Common myeloid progenitor, CD34-positive (primary cell): ENCODE results near the gene CPM.

ENCODE experiments used
- CTCF ChIA-PET: fragments of 350-600 bp; sonication (Branson Sonifier 250); formaldehyde crosslinking; loops from one replicate; lab custom pipeline; 2021; ENCODE audit warnings: antibody characterized with exemption; lab: Charles Lee
- POLR2A ChIA-PET: fragments of 350-600 bp; sonication (Branson Sonifier 250); formaldehyde crosslinking; loops from one replicate; lab custom pipeline; 2021; ENCODE audit warnings: antibody characterized with exemption; lab: Charles Lee
- DNase-seq, 3 donors: peaks; one replicate each; pipeline versions ENCODE4 v3.0.0 to v3.0.0-alpha.2; 2013
- H3K27ac ChIP-seq, 2 experiments: 1 replicate in 1 of 2; 2 replicates in 1 of 2; pipeline ENCODE4 v1.7.0; 2013; ENCODE audit warnings: inconsistent platforms in 2 of 2, low read length in 2 of 2, mild to moderate bottlenecking in 2 of 2, low read depth in 1 of 2, moderate library complexity in 1 of 2; ENCODE audit not compliant: severe bottlenecking in 2 of 2, insufficient read depth in 1 of 2, poor library complexity in 1 of 2
- H3K27me3 ChIP-seq, 5 experiments: replicated peaks in 2 of 5; 1 replicate in 3 of 5; 2 replicates in 2 of 5; pipeline versions ENCODE4 v1.6.1 to v1.7.0; 2013; ENCODE audit warnings: low read length in 4 of 5, mild to moderate bottlenecking in 2 of 5, moderate library complexity in 2 of 5, inconsistent platforms in 1 of 5; ENCODE audit not compliant: insufficient read depth in 5 of 5, control insufficient read depth in 4 of 5
- H3K36me3 ChIP-seq, 4 experiments: 1 replicate in 2 of 4; 2 replicates in 2 of 4; pipeline versions ENCODE4 v1.6.1 to v1.7.0; 2013; ENCODE audit warnings: low read length in 3 of 4, control low read depth in 1 of 4, mild to moderate bottlenecking in 1 of 4; ENCODE audit not compliant: control insufficient read depth in 4 of 4, insufficient read depth in 4 of 4
- H3K4me1 ChIP-seq, 4 experiments: 1 replicate in 3 of 4; 2 replicates in 1 of 4; pipeline versions ENCODE4 v1.6.1 to v1.7.1; 2013; ENCODE audit warnings: low read length in 3 of 4, mild to moderate bottlenecking in 3 of 4, control low read depth in 1 of 4, inconsistent platforms in 1 of 4, moderate library complexity in 1 of 4; ENCODE audit not compliant: control insufficient read depth in 4 of 4, insufficient read depth in 4 of 4; ENCODE audit errors: control extremely low read depth in 1 of 4
- H3K4me3 ChIP-seq, 7 experiments: 1 replicate in 4 of 7; 2 replicates in 3 of 7; pipeline versions ENCODE4 v1.5.1 to v1.7.0; 2013; ENCODE audit warnings: mild to moderate bottlenecking in 7 of 7, low read length in 6 of 7, moderate library complexity in 6 of 7, inconsistent platforms in 2 of 7, low read depth in 2 of 7, control low read depth in 1 of 7; ENCODE audit not compliant: insufficient read depth in 4 of 7, control insufficient read depth in 1 of 7; ENCODE audit errors: extremely low read depth in 1 of 7
- H3K9me3 ChIP-seq, 5 experiments: 1 replicate in 4 of 5; 2 replicates in 1 of 5; pipeline versions ENCODE4 v1.6.1 to v1.7.1; 2013; ENCODE audit warnings: low read length in 4 of 5, mild to moderate bottlenecking in 2 of 5, inconsistent platforms in 1 of 5, low read depth in 1 of 5, moderate library complexity in 1 of 5; ENCODE audit not compliant: control insufficient read depth in 4 of 5, insufficient read depth in 2 of 5; ENCODE audit errors: control extremely low read depth in 1 of 5
- WGBS: methylation state at CpG from one replicate; pipeline ENCODE4 v1.1.5; 2013; ENCODE audit not compliant: insufficient coverage; 5-methylcytosine and 5-hydroxymethylcytosine counted together

CPM gene

DNA sequence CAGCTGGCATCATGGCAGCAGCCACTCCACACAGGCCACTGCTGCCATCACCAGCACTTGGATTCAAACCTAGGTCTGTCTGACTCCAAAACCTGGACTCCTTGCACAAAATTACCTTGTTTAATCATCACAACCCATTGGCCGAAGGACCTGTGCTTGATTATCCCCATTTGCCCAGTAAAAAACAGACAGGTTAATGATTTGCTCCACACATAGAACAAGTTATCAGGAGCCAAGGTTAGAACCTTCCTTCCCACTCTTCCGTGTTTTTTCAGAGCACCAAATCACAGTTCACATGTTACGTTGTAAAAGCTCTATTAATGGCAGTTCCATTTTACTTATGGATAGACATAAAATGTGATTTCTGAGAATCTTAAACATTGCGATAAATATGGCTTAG lies 23.5 kb upstream of the CPM start:
- Histone ChIP-seq H3K4me1 (no peaks in the 10 kb centered on the region), H3K27ac (no peak overlapping the region), H3K36me3 (no peaks in the 10 kb centered on the region), H3K9me3 (peaks cover 0 to 6% (median 0%) of the 10 kb centered on the region in 5 experiments), H3K4me3 (no peak overlapping the region), H3K27me3 (no peaks in the 10 kb centered on the region)
- no peak for DNase-seq
- CTCF ChIA-PET: no interaction called here
- WGBS: 100% methylated on average over 2 of the region's 4 CpGs
- POLR2A ChIA-PET: no interaction called here

DNA sequence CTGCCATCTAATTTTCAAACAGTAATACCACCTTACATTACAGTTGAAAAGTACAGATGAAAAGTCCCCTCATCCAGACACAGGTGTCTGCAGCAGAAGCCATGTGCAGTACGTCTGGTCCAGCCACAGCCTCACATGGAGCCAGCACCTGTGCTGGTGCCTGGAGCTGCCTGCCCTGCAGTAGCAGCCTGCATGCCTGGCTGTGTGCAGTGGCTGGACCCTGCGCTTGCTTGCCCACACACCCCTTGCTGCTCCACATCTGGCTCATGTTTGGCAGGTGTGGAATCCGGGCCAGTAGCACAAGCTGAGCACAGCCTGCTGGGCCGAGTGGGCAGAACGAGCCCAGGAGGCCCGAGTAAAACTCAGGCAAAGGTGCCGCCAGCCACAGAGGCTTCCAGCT lies 21.8 kb upstream of the CPM start:
- Histone ChIP-seq H3K9me3 (peaks cover 0 to 6% (median 0%) of the 10 kb centered on the region in 5 experiments), H3K27me3 (no peaks in the 10 kb centered on the region), H3K36me3 (no peaks in the 10 kb centered on the region), H3K4me1 (no peaks in the 10 kb centered on the region), H3K4me3 (no peak overlapping the region), H3K27ac (no peak overlapping the region)
- whole genome bisulfite sequencing: 100% methylated on average over 7 of the region's 7 CpGs
- ChIA-PET POLR2A (no interaction called here), CTCF (interaction anchor here (1.5 kb wide), 1 partner anchor 11 kb away, joined by 3 read pairs; no protein-coding TSS in a partner anchor)
- DNase-seq: no peak

DNA sequence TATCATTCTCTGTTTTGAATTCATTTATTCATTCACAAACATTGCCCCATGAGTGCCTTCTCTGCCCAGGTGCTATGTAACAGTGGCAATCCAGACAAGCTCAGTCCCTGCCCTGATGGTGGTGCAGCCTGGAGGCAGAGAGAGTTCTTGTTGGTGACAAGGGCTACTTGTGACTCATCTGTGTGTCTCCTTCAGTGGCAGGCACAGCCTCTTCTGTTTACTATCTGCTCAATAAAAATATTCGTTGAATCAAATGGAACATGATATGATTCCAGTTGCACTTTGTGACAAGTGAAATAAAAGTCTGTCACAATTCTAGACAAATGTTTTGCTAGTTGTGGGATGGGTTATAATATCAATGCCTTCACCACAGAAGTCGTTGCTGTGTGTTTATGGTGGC lies 20.6 kb upstream of the CPM start:
- Histone ChIP-seq H3K36me3 (no peaks in the 10 kb centered on the region), H3K27ac (no peak overlapping the region), H3K4me1 (no peaks in the 10 kb centered on the region), H3K9me3 (peaks cover 0 to 6% (median 0%) of the 10 kb centered on the region in 5 experiments), H3K27me3 (no peaks in the 10 kb centered on the region), H3K4me3 (no peak overlapping the region)
- POLR2A ChIA-PET: no interaction called here
- no CpG with 5 or more reads among the region's 2 CpGs for WGBS
- no peak for DNase-seq
- CTCF ChIA-PET: no interaction called here

DNA sequence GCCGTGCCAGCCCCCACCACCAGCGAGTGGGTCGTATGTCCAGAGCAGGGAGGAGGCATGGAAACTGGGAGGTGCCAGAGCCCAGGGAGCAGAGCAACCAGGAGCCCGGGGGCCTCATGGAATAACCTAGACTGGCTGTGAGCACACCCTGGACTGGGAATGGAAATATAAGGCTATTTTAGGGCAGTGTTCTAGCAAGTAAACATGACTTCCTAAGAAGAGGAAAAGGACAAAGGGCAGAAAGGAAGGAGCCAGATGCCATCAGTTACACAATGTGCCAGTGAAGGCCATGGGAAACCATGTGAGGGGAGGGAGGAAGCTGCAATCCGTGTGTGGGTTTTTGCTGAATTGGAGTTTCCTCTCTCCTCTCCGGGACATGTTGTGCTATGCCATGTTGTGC lies 18.7 kb upstream of the CPM start:
- ChIA-PET POLR2A (no interaction called here), CTCF (no interaction called here)
- Histone ChIP-seq H3K9me3 (peaks cover 0 to 6% (median 0%) of the 10 kb centered on the region in 5 experiments), H3K27ac (no peak overlapping the region), H3K4me3 (no peak overlapping the region), H3K36me3 (no peaks in the 10 kb centered on the region), H3K4me1 (no peaks in the 10 kb centered on the region), H3K27me3 (no peaks in the 10 kb centered on the region)
- no peak for DNase-seq
- WGBS: 84% methylated on average over 5 of the region's 6 CpGs

DNA sequence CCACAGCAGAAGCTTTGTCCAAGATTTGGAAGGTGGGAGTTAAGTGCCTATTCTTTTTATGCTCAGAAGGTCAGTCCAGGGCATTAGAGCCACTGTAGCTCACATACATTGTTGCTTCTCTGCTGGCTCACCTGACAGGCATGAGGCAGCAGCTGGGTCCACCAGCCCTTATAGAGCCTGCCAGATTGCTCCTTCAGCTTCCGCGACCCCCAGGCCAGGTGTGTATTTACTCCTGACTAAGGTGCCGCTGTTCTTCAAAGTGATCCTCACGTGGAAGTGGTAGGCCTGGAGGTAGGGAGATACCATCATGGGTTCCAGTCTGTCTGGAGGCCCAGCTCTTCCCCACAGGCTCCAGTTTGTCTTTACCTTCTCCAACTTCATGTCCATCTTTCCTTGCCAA lies 17.5 kb upstream of the CPM start:
- no peak overlapping the region for H3K27ac ChIP-seq
- H3K4me1 ChIP-seq: no peaks in the 10 kb centered on the region
- WGBS: 100% methylated on average over 2 of the region's 4 CpGs
- no peak for DNase-seq
- no peaks in the 10 kb centered on the region for H3K36me3 ChIP-seq
- H3K4me3 ChIP-seq: no peak overlapping the region
- no peaks in the 10 kb centered on the region for H3K27me3 ChIP-seq
- POLR2A ChIA-PET: no interaction called here
- no peaks in the 10 kb centered on the region for H3K9me3 ChIP-seq
- CTCF ChIA-PET: interaction anchor here (1.0 to 1.1 kb wide), 2 partner anchors 17 to 204 kb away, joined by 3 read pairs; no protein-coding TSS in a partner anchor

DNA sequence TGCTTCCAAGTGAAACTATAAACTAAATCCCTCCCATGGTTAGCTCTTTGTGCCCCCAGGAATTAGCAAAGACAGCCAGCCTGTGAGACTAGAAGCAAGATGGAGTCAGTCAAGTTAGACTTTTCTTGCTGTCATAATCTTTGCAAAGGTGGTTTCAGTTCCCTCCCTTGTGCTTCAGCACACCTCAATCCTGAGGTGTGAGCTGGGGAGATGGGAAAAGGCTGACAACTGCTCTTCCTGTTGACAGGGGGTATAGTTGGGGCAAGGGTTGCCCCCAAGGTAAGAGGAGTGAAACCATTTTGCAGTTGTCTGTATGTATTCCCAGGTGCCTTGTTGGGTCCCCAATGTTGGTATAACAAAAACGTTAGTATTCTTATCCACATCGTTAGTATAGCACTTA lies 12.3 kb upstream of the CPM start:
- Histone ChIP-seq H3K4me3 (no peak overlapping the region), H3K27me3 (no peaks in the 10 kb centered on the region), H3K4me1 (no peaks in the 10 kb centered on the region), H3K27ac (no peak overlapping the region), H3K36me3 (no peaks in the 10 kb centered on the region), H3K9me3 (no peaks in the 10 kb centered on the region)
- POLR2A ChIA-PET: no interaction called here
- no peak for DNase-seq
- WGBS: no CpG with 5 or more reads among the region's 2 CpGs
- CTCF ChIA-PET: no interaction called here

DNA sequence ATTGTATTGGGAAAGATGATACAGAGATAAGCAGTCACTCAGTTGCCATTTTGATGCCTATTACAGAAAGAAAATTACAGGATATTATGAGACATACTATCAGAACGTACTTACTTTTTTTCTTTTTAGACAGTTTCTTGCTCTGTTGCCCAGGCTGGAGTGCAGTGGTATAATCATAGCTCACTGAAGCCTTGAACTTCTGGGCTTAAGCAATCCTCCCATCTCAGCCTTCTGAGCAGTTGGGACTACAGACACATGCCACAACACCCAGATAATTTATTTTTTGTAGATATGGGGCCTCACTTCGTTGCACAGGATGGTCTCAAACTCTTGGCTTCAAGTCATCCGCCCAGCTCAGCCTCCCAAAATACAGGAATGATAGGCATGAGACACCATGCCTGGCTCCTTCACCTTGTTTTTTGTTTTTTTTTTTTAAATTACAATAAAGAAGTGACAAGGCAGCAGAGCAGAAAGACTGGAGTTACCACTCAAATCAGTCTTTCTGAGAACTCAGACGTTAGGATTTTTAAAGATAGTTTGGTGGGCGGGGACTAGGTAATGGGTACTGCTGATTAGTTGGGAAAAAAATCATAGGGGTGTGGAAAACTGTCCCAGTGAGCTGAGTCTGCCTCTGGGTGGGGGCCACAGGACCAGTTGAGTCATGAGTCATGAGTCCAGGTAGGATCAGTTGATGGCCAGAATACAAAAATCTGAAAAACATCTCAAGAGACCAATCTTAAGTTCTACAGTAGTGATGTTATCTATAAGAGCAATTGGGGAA lies 11.5 kb upstream of the CPM start:
- Histone ChIP-seq H3K4me1 (no peaks in the 10 kb centered on the region), H3K36me3 (no peaks in the 10 kb centered on the region), H3K27ac (no peak overlapping the region), H3K4me3 (no peak overlapping the region), H3K27me3 (no peaks in the 10 kb centered on the region), H3K9me3 (no peaks in the 10 kb centered on the region)
- no peak for DNase-seq
- ChIA-PET CTCF (interaction anchor here (1.0 kb wide), 1 partner anchor 10 kb away, joined by 3 read pairs; no protein-coding TSS in a partner anchor), POLR2A (no interaction called here)
- 79% methylated on average over 3 of the region's 5 CpGs for WGBS
